GM18505 (cell line): ENCODE results near the gene CHCHD10.
"Not testable (repeated sequence)": the region's sequence is repeated elsewhere in the genome, so short reads cannot be mapped to it uniquely, and the experiment has no call there.

Experiments used
- ATAC-seq: cut with Tn5 transposase; IDR thresholded peaks from one replicate; pipeline ENCODE4 v1.9.1; 2021; ENCODE audit not compliant: unreplicated experiment
- POLR2A ChIP-seq: IDR thresholded peaks from 4 replicates; pipeline ENCODE4 v1.6.1; 2011; ENCODE audit warnings: borderline replicate concordance; ENCODE audit not compliant: insufficient read depth, insufficient read length; ENCODE audit errors: extremely low read depth

The CHCHD10 gene

GRCh38 chr22:23744485-23744884 lies 23.3 kb downstream of the CHCHD10 start:
- no peak for TF ChIP-seq POLR2A
- ATAC-seq, result no peak

GRCh38 chr22:23744001-23744400 lies 23.8 kb downstream of the CHCHD10 start:
- TF ChIP-seq POLR2A, result no peak
- ATAC-seq, result no peak

- no peak for TF ChIP-seq POLR2A
- no peak for ATAC-seq
Observed at GRCh38 chr22:23743303-23743705, 24.5 kb downstream of the CHCHD10 start.

GRCh38 chr22:23742505-23743264 lies 25.1 kb downstream of the CHCHD10 start:
- TF ChIP-seq POLR2A, result no peak
- ATAC-seq, result no peak

- TF ChIP-seq POLR2A, result no peak
- ATAC-seq, result no peak
Observed at GRCh38 chr22:23737696-23738095, 30.1 kb downstream of the CHCHD10 start.

GRCh38 chr22:23728108-23728507 lies 39.7 kb downstream of the CHCHD10 start:
- ATAC-seq, result not testable (repeated sequence)

- ATAC-seq, result no peak
- TF ChIP-seq POLR2A, result no peak
Observed at GRCh38 chr22:23722724-23723123, 45.0 kb downstream of the CHCHD10 start.

- TF ChIP-seq POLR2A, result no peak
- ATAC-seq, result no peak
Observed at GRCh38 chr22:23722160-23722559, 45.6 kb downstream of the CHCHD10 start.

GRCh38 chr22:23720855-23721254 lies 46.9 kb downstream of the CHCHD10 start:
- no peak for ATAC-seq
- TF ChIP-seq POLR2A, result no peak

GRCh38 chr22:23718371-23719165 lies 49.2 kb downstream of the CHCHD10 start:
- ATAC-seq, result no peak
- no peak for TF ChIP-seq POLR2A

- TF ChIP-seq POLR2A, result peak; percentile 90
- ATAC-seq, result peak; percentile 70
Observed at GRCh38 chr22:23716811-23717801, 50.7 kb downstream of the CHCHD10 start.
